ENCODE data around the gene CASK.
"Not testable (repeated sequence)": the region's sequence is repeated elsewhere in the genome, so short reads cannot be mapped to it uniquely, and the experiment has no call there.

The CASK gene

DNA sequence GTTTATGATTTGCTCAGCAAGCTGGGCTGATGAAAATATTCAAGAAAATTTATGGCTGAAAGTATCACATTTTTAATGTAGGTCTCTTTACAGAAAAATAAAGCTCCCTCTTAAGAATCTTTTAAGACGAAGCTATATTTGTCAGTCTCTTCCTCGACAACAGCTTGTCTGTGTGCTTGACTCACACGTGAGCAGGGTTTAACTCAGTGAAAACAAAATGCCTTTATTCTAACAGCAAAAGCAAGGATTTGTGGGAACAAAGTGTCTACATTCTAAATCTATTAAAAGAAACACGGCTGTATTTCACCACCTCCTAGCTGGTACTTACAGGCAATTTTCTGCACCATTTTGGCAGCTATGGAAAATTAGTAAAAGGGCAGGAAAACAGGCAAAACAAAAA lies 400.7 kb downstream of the CASK start:
- H3K4me3 ChIP-seq (ENCODE audit: low read depth, low read length), result no peak overlapping the region

DNA sequence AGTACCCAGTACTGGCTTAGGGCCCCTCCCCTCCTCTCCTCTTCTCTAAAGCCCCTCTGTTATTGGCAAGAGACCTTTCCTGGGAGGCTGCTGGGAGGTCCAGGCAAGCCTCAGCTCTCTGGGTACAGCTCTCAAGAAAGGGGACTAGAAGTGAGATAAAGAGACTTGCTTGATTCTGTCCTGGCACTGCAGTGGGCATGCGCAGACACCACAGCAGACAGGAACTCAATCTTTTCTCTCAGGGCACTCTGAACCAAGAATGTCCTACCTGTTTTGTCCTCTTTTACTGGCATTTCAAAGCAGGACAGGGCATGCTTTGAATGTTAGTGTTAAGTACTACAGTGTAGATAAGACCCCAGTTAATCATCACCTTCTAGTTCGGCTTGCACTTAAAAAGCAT lies 401.3 kb downstream of the CASK start:
- H3K4me3 ChIP-seq (ENCODE audit: low read depth, low read length), result no peak overlapping the region

DNA sequence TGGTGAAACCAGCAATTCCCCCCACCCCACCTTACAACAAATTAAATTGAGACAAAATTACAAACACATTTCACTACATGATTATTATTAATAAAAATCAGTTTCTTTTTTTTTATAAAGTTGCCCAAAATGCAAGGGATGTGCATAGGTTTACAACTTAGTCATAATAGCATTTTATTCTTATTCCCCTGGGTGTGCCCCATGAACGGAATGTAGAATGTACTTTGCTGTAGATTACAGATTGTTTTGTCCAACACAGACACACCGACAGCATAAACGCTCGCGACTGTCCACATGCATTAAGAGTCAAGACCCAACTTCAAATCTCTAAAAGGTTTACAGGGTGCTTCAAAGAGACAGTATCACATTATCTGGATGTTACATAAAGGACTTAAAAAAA lies 403.9 kb downstream of the CASK start:
- H3K4me3 ChIP-seq (ENCODE audit: low read depth, low read length), result no peak overlapping the region

DNA sequence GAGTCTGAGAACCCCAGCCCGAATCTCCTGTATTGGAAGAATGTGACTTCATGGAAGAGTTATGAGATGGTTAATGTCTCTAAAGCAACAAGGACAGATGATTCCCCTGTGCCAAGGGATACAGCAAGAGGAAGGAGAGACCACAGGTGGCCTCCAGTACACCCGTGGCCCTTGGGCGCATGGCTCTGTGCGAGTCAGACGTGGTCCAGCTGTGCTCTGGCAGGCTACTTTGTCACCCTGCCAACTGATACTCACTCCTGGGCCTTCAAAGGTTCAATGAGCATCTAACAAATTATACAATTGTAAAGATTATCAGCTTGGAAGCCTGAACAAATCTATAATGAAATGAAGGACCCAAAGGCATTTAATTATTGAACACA lies 404.5 kb downstream of the CASK start:
- no peak overlapping the region for H3K4me3 ChIP-seq (ENCODE audit: low read depth, low read length)

DNA sequence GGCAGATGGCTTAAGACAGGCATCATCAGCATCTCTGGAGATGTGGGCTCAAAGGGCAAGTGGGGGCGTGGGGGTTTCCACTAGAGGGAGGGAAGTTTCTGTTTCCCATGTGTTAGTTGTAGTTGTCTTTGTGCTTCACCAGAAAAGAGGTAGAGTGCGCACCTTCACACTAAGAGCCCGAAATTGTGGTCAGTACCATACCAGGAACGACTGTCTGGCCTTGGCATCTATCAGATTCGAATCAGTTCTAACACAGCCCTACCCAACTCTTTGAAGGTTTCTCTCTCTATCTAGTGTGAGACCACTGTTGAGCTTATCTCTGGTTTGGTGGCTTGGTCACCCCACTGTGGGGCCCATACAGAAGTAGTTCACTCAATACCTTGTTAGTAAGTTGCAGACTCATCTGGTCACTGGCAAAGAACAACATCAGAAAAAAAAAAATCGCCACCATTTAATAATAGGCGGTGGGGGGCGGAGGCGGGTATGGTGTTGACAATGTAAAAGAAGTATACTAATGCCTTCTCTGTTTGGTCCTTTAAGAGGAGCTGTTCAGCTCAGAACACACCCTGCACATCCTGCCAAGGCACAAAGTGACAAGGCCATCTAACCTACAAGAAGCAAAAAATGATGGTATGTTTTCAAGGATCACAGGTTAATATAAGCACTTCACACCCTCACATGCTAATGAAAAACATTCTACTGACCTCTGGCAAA lies 405.1 kb downstream of the CASK start:
- H3K4me3 ChIP-seq (ENCODE audit: low read depth, low read length), result no peak overlapping the region

DNA sequence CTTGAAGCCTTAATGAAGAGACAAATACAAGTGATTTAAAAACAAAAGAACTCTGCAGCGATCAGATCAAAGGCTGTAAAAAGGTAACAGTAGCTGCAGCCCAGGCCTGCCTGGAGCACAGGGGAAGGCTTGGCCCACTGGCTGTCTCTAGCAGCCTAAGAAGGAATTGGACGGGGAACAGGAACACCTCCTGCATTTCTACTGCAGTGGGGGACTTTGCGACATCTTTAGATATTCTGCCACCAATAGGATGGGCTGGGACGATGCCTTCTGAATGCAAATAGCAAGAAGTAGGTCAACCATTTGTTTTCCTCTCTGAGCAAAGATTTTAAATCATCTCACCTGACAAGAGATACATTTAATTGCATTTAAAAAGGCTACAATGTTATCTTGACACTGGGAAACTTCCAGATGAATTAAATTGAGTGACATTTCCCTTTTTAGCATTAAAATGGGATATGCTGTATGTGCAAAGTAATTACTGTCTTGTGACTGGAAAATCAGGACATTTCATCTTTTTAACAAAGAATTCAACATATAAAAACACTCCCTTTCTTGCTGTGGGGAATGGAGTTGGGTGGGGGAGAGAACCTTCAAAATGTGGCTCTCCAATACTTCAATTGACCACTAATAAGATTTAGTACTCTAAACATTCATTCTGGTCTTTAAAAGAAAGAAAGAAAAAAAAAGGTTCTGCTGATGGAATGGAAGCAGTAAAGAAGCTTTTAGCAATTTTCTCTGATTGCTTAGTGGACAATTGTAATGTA lies 406.2 kb downstream of the CASK start:
- H3K4me3 ChIP-seq (ENCODE audit: low read depth, low read length), result no peak overlapping the region

DNA sequence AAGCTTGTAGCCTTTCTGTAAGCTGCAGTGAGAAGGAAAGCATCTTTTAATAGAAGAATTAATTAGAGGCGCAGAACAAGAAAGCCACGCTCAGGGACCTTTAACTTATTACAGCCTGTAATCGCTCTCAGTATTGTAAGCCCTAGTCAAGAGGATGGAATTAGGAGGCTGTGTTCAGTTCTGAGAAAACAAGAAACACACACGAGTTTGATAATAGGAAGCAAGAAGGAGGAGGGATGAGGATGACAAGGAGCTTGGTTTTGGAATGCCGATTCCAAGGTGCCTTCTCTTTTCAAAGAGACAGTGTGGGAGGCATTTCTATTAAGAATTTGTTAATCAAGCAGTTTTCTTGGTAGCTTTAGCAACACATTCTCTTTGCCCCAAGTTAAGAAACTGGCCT lies 406.9 kb downstream of the CASK start:
- H3K4me3 ChIP-seq (ENCODE audit: low read depth, low read length), result no peak overlapping the region

DNA sequence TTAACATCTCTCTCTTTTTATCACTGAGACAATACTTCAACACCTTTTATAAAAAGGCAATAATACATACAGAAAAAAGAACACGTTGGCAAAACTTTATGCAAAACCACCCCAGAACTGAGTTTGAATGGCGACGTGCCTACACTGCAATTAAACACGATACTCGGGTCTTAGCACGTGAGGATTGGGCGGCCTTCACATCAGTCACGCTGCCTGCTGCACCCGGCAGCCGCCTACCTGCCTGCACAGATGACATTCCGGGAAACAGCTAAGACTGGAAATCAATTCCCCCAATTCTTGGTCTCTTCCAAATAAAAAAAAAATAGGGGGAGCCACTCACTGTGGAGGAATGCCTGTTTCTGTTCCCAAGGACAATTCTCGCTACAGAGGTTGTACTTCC lies 408.0 kb downstream of the CASK start:
- no peak overlapping the region for H3K4me3 ChIP-seq (ENCODE audit: low read depth, low read length)

DNA sequence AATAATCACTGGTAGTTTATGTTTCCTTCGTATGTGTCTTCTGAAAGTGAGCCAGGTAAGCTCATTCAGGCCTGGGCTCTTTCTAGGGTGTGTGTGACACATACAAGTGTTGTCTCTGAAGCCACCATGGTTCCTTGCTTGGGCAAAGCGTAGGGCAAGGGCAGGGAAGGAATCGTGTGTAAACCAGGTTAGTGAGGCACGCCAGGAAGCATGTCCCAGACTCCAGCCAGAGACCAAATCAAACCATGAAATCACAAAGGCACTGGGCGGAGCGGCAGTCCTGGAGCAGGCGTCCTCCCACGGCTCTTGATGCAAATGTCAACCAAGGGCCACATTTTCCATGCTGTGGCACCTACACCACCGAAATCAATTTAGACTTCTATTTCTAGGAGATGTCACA lies 409.2 kb downstream of the CASK start:
- H3K4me3 ChIP-seq (ENCODE audit: low read depth, low read length), result no peak overlapping the region

- H3K4me3 ChIP-seq (ENCODE audit: low read depth, low read length), result not testable (repeated sequence)
These were observed 410.5 kb downstream of the CASK start for GRCh38 chrX:41512853-41513252.

DNA sequence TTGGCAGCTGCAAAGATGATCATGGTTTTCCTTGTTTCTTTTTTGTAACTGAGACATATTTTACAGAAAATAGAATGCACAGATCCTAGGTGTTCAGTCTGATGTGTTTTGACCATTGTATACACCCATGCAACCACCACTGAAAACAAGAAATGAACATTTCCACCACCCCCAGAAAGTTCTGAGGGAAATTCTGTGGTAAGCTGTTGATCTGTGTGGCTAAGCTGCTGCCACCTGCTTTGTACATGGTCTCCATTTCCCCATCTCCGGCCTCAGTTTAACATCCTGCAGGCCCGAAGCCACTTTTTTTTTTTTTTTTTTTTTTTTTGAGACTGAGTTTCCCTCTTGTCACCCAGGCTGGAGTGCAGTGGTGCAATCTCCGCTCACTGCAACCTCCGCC lies 411.0 kb downstream of the CASK start:
- H3K4me3 ChIP-seq (ENCODE audit: low read depth, low read length), result no peak overlapping the region

DNA sequence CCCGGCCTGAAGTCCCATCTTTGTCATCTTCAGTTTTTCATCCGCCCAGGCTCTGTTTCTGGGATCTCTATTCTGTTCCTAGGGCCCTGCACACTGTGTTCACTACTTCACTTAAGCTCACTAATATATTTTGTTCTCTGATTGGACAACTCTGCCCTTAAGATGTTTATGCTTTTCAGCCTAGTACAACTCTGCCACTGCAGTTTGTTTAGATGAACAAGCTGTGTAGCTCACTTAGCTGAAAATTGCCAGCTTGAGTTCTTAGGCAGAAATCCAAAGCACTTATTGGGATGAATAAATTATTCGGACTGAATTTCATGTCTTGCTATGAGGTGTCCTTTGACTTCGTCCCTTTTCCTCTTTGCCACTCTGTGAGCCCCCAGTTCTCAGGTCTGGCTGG lies 415.4 kb downstream of the CASK start:
- no peak overlapping the region for H3K4me3 ChIP-seq (ENCODE audit: low read depth, low read length)

GRCh38 chrX:41502004-41502403 lies 421.4 kb downstream of the CASK start:
- H3K4me3 ChIP-seq (ENCODE audit: low read depth, low read length), result no peak overlapping the region

DNA sequence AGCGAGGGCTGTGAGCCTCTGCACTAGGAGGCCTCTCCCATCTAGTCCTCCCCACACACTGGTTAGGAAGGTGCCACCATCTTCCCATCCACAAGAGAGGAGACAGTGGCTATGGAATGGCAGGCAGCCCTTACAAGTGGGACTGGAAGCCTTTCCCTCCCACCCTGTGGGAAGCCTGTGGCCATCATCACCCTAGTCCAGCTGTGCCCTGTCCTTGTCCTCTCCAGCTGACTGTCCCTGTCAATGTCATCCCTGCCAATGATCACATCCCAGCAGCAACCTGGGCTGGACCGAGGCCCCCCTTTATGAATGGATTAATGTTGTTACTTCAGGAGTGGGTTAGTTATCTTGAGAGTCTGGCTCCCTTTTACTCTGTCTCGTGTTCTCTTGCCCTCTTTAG lies 423.4 kb downstream of the CASK start:
- no peak overlapping the region for H3K4me3 ChIP-seq (ENCODE audit: low read depth, low read length)

DNA sequence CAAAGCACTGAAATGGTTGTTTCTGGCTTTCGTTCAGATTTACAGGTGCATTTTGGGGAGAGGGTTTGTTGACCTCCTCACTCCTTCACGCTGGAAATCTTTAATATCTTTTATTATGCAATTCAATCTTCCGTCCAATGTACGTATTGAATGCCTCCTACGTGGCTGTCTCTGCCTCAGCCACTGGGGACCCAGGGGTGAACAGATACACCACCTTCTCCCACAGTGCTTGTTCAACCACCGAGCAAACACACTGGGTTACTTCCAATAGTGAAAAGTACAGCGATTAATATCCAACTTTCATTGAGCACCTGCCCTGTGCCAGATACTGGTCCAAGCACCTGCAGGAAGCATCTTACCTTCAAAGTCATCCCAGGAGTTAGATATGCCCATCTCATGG lies 424.2 kb downstream of the CASK start:
- no peak overlapping the region for H3K4me3 ChIP-seq (ENCODE audit: low read depth, low read length)

- H3K4me3 ChIP-seq (ENCODE audit: low read depth, low read length), result no peak overlapping the region
These were observed 431.9 kb downstream of the CASK start for GRCh38 chrX:41491267-41492004.

DNA sequence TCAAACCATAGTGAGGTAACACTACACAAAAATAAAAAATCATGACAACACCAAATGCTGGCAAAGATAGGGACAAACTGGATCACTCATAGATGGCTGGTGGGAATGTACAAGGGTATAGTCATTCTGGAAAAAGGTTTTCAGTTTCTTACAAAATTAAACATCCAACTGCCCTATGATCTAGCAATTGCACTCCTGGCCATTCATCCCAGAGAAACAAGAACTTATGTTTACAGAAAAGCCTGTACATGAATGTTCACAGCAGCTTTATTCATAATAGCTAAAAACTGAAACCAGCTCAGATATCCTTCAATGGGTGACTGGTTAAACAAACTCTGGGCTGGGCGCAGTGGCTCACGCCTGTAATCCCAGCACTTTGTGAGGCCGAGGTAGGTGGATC lies 432.9 kb downstream of the CASK start:
- no peak overlapping the region for H3K4me3 ChIP-seq (ENCODE audit: low read depth, low read length)

GRCh38 chrX:41482154-41482850 lies 441.1 kb downstream of the CASK start:
- no peak overlapping the region for H3K4me3 ChIP-seq (ENCODE audit: low read depth, low read length)

DNA sequence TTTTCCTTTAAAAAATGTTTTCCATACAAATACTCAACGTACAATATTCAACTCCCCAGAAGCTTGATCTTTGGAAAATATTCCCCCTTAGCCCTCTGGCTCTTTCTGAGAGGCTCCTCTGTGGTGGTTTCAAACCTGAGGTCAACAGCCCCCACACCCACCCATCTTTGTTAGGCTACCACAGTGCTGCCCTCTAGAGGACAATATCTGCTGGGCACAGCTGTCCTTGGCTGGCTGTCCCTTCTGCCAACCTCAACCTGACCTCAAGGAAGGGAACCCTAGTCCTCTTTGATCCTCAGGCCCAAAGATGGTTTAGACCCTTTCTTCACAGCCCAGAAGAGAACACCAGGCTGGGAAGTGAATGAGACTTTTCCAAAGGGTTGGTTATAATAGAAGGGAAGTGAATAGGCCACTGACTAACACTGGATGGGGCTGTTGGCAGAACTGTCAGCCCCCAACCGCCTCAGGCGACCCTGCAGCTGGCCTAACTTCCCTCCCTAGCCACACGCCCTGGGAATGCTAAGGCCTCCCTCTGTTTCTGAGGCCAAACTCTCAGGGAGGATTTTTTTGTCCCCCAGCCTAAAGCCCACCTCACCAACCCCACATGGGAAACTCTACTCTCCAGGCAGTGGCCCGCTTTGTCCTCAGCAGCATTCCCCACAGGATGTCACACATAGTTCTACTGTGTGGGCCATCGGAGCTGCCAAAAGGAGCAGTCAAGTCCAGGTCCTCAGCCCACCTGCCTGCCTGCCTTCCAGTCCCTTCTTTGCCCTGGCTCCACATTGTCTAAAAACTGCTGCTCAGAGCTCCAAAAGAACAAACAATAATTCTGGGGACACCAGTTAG lies 441.9 kb downstream of the CASK start:
- no peak overlapping the region for H3K4me3 ChIP-seq (ENCODE audit: low read depth, low read length)

DNA sequence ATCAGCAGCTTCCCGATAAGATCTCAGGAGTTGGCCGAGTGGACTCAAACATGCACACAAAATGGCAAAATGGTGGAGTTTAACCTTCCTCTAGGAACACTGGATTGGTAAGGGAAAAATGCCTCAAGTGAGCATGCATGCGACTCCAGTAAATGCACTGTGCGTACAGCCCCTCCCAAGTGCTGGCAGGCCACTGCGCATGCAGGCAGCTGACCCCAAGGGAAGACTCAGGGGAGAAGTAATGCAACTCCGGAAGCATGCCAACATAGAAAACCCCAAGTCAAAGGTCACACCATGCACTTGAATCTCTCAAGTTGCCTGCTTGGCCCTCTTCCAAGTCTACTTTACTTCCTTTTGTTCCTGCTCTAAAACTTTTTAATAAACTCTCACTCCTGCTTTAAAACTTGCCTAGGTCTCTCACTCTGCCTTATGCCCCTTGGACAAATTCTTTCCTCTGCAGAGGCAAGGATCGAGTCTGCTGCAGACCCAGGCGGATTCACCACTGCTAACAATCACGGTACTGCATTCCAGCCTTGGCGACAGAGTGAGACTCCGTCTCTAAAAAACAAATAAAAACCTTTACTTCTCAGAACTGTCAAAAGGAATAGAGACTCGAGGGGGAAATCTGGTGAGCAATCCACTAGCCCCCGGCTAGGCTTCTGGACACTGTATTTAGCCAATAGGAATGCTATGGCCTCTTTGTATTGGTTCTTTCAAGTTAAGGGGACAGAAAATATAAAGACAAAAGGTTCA lies 442.7 kb downstream of the CASK start:
- H3K4me3 ChIP-seq (ENCODE audit: low read depth, low read length), result no peak overlapping the region
